Right lobe of liver (tissue), 6 donors: ENCODE measurements around the gene SERPINF2. TPM values are rescaled to one million over a fixed set of nuclear protein-coding genes. Genes with fewer than 3 reads are reported as not detected.

Experiments used
- ATAC-seq, 4 donors: fragments of 200-7000 bp; cut with Tn5 transposase; one replicate each; pipeline ENCODE4 v1.9.1; 2020; ENCODE audit warnings: mild to moderate bottlenecking in 4 of 4, moderate library complexity in 4 of 4
- DNase-seq, 3 donors: peaks; one replicate each; pipeline ENCODE4 v3.0.0-alpha.2; 2020
- H3K27ac ChIP-seq, 3 donors: fragments of 200-600 bp; one replicate each; pipeline ENCODE4 v1.8.0; 2022
- H3K27me3 ChIP-seq, 2 donors: fragments of 200-600 bp; one replicate each; pipeline ENCODE4 v1.8.0; 2022
- H3K36me3 ChIP-seq, 4 donors: fragments of 200-600 bp; sonication (generic) in 1 of 4; one replicate each; pipeline versions ENCODE4 v1.5.1 to v1.8.0; 2017 to 2022; ENCODE audit warnings: control low read depth in 1 of 4
- H3K4me1 ChIP-seq, 4 donors: fragments of 200-600 bp; sonication (generic) in 1 of 4; one replicate each; pipeline versions ENCODE4 v1.5.1 to v1.8.0; 2017 to 2022; ENCODE audit warnings: control low read depth in 1 of 4
- H3K4me3 ChIP-seq, 3 donors: fragments of 200-600 bp; one replicate each; pipeline ENCODE4 v1.8.0; 2022
- H3K9me3 ChIP-seq, 4 donors: fragments of 200-600 bp; sonication (generic) in 1 of 4; one replicate each; pipeline versions ENCODE4 v1.5.1 to v1.8.0; 2017 to 2022; ENCODE audit warnings: control low read depth in 1 of 4
- POLR2A ChIP-seq: fragments of 450-650 bp; IDR thresholded peaks from one replicate; pipeline ENCODE4 v1.6.1; 2017; ENCODE audit warnings: antibody characterized with exemption, mild to moderate bottlenecking
- WGBS: methylation state at CpG from one replicate; pipeline ENCODE4 v1.1.6; 2018; ENCODE audit warnings: low coverage, low lambda C conversion rate; ENCODE audit not compliant: insufficient coverage; ENCODE audit errors: missing lambda C conversion rate; 5-methylcytosine and 5-hydroxymethylcytosine counted together
- intact Hi-C, 2 donors: fragments of 100-400 bp; cut with DNase I; formaldehyde crosslinking; loops; one replicate each; pipeline versions ENCODE4 v1.11.2 to v1.14.1; 2022
- total RNA-seq, 6 experiments: library from RNA; depleted of rRNA in 2 of 6; stranded (reverse); fragments of >200 nt in 2 of 6; fragmentation: NEBNext Ultra II Directional in 3 of 6; extraction: Animal tissue kit (Norgen Biotek cat#: 25700) in 3 of 6; gene quantifications; one replicate each; pipeline versions ENCODE4 v1.1.0 to v1.2.4, GENCODE V29; 2016 to 2023
- TF ChIP-seq, protein P1 (sequence below), 4 donors: fragments of 200-600 bp in 3 of 4; fragments of 450-650 bp in 1 of 4; IDR thresholded peaks; one replicate each; pipeline versions ENCODE4 v1.5.1 to v1.8.0; 2016 to 2022; ENCODE audit warnings: antibody characterized with exemption in 4 of 4, mild to moderate bottlenecking in 2 of 4
- donor health status: DM: no; HTN: yes; CAD: no.
- donor health status: DM: no; HTN: no; CAD: no.
- donor health status: DM: no; HTN: no; CAD: no.
- donor health status: DM: no; HTN: yes; CAD: no.
- donor health status: DM: no; HTN: yes; CAD: no.

The SERPINF2 gene
- total RNA-seq, 6 experiments from 2014 or later, result 1,040 to 1,391 (median 1,137) TPM

DNA sequence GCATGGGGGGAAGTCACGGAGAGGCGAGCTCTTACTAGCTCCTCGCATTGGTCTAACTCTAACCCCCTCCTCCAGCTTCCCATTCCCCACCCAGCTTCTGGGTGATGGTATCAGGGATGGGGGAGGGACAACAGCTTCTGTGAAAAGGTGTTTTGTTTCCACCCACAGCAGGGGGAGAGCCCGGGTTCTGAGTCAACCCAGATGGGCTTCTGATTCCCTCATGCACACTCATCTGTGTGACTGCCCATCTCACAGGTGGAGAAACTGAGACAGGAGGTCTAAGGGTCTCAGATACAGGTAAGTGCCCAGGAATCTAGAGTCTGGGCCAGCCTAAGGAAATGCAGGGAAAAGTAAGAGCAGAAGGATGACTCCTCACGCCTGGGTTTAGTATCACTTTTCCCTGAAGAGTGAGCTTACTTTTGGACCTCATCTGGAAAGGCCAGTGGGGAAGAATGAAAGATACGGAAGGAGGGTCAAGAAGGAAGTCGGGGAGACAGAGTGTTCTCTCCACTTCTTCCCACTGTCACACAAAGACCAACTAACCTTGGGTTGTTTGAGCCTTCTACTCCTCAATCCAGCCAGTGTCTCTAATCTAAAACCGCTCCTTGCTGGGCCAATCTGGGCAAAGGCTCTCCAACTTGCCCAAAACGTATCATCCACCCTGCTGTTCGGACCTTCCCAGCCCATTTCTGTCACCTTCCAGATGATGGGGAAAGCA, 29.4 kb upstream of the SERPINF2 start:
- Histone ChIP-seq H3K27me3 (no peaks in the 10 kb centered on the region), H3K4me3 (peak overlapping the region in 2 of 3 donors; percentile 90 to 98), H3K27ac (peak overlapping the region; percentile 60 to 99 (median 98)), H3K9me3 (no peaks in the 10 kb centered on the region), H3K36me3 (peaks cover 0 to 28% (median 14%) of the 10 kb centered on the region in 4 donors), H3K4me1 (peaks cover 0 to 23% (median 11%) of the 10 kb centered on the region in 4 donors)
- 44% methylated on average over 9 of the region's 10 CpGs for WGBS
- intact Hi-C loops, result no loop called here
- DNase-seq (no peak), ATAC-seq (no peak)
- TF ChIP-seq POLR2A, result no peak
- TF ChIP-seq, protein P1, sequence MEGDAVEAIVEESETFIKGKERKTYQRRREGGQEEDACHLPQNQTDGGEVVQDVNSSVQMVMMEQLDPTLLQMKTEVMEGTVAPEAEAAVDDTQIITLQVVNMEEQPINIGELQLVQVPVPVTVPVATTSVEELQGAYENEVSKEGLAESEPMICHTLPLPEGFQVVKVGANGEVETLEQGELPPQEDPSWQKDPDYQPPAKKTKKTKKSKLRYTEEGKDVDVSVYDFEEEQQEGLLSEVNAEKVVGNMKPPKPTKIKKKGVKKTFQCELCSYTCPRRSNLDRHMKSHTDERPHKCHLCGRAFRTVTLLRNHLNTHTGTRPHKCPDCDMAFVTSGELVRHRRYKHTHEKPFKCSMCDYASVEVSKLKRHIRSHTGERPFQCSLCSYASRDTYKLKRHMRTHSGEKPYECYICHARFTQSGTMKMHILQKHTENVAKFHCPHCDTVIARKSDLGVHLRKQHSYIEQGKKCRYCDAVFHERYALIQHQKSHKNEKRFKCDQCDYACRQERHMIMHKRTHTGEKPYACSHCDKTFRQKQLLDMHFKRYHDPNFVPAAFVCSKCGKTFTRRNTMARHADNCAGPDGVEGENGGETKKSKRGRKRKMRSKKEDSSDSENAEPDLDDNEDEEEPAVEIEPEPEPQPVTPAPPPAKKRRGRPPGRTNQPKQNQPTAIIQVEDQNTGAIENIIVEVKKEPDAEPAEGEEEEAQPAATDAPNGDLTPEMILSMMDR (IDR thresholded peaks at IDR 0.05), result no peak

DNA sequence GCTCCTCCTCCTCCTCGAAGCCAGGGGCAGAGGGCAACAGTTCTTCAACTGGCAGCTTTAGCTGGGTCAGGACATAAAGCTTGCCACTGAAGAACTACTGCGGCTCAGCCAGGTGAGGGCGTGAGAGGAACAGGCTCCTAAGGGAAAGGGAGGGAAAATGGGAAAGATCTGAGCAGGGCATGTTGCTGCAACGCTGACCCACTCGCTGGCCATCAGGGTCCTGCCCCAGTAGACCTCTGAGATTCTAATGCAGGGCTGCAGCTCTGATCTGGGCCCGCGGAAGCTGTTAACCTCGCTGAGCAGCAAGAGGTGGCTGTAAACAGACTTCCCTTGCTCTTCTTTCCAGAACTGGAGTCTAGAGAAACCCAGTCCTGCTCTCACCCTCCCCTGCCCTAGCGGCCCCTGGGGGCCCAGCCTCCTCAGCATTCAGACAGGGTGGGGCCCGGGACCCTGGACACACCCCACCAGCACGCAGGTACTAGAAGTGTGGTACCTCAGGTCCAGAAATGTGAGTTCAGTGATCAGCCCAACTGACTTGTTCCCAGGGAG, 28.7 kb upstream of the SERPINF2 start:
- WGBS, result 5% methylated on average over 8 of the region's 11 CpGs
- H3K4me1 ChIP-seq, result peaks cover 0 to 29% (median 14%) of the 10 kb centered on the region in 4 donors
- intact Hi-C loops, result no loop called here
- TF ChIP-seq, protein P1 (IDR thresholded peaks at IDR 0.05), result peak; percentile 24 to 51 (median 43)
- no peak for TF ChIP-seq POLR2A
- peaks cover 0 to 28% (median 14%) of the 10 kb centered on the region in 4 donors for H3K36me3 ChIP-seq
- ATAC-seq, result no peak
- DNase-seq, result peak in 2 of 3 donors; percentile 32 to 66
- H3K27ac ChIP-seq, result peak overlapping the region; percentile 60 to 99 (median 98)
- no peaks in the 10 kb centered on the region for H3K27me3 ChIP-seq
- peak overlapping the region; percentile 87 to 98 (median 90) for H3K4me3 ChIP-seq
- H3K9me3 ChIP-seq, result no peaks in the 10 kb centered on the region

DNA sequence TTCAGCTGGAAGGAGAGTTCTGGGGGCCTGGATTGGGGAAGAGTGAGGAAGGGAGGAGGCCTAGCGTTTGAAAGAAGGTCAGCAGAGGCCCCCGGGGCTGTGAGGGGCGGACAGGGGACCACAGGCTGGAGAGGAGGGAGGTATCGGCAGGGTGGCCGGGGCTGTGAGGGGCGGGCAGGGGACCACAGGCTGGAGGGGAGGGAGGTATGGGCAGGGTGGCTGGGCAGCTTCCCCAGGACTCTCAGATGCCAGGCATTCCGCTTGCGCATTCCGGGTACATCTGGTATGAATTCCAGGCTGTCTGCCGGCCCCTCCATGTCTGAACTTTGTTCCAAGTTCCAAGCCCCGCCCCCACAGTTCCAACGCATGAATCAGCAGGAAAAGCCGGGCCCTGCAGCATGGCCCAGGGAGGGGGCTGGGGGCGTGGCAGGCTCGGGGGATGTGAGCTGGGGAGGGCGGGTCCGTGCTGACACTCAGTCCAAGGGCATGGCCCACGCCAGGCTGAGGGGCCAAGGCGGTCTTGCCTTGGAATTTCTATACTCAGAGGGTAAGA, 28.2 kb upstream of the SERPINF2 start:
- peaks cover 0 to 29% (median 13%) of the 10 kb centered on the region in 4 donors for H3K4me1 ChIP-seq
- DNase-seq (peak; percentile 97 to 99 (median 99)), ATAC-seq (peak; percentile 33 to 54 (median 47))
- H3K9me3 ChIP-seq, result no peaks in the 10 kb centered on the region
- peaks cover 0 to 28% (median 14%) of the 10 kb centered on the region in 4 donors for H3K36me3 ChIP-seq
- H3K4me3 ChIP-seq, result peak overlapping the region; percentile 87 to 98 (median 90)
- WGBS, result 10% methylated on average over 9 of the region's 19 CpGs
- TF ChIP-seq, protein P1 (IDR thresholded peaks at IDR 0.05), result no peak
- no peak for TF ChIP-seq POLR2A
- H3K27ac ChIP-seq, result peak overlapping the region; percentile 79 to 99 (median 98)
- intact Hi-C loops, result no loop called here
- H3K27me3 ChIP-seq, result no peaks in the 10 kb centered on the region

DNA sequence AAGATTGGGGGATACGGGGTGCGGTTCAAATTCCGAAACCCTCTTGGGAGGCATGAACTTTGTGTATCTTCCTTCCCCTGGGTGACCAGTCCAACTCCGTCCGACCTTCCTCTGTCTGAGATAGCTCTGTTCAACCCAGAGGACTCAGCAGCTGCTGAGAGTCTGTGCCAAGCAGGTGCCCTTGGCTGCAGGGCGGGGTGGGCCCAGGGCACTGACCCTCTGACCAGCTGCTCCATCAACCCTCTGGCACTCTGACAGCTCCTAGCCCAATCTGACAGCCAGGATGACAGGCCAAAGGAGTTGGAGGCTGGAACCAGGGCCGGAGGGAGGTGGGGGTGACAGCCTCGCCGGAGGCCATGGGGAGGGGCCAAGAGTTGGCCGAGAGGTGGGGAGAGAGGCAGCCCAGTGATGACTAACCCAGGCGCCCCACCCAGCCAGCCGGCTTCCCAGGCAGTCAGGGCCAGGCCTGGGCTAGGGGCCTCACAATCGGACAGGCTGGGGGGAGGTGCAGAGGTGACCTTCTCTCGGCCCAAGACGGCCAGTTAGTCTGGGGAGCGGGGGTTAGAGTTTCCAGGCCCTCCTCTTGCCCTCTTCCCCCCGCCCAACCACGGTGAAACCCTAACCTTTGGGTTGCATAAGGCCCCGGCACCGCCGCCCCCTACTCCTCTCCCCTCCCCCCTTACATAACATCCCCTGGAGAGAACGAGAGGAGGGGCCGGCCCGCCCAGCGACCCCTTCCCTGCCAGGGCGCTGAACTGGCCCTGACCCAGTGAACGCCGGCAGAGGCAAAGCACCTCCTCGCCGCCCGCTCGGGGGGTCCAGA, 27.5 kb upstream of the SERPINF2 start:
- peak; percentile 43 to 51 (median 46) for ATAC-seq
- TF ChIP-seq, protein P1 (IDR thresholded peaks at IDR 0.05), result no peak
- peak; percentile 74 for TF ChIP-seq POLR2A

More for the DNA sequence above, 27.5 kb upstream of the SERPINF2 start:
- peaks cover 0 to 28% (median 14%) of the 10 kb centered on the region in 4 donors for H3K36me3 ChIP-seq
- intact Hi-C loops, result no loop called here
- H3K27me3 ChIP-seq, result no peaks in the 10 kb centered on the region
- peak; percentile 92 to 97 (median 95) for DNase-seq
- H3K4me3 ChIP-seq, result peak overlapping the region; percentile 87 to 98 (median 90)
- 5% methylated on average over 15 of the region's 32 CpGs for WGBS
- peak overlapping the region; percentile 79 to 99 (median 98) for H3K27ac ChIP-seq
- no peaks in the 10 kb centered on the region for H3K9me3 ChIP-seq
- peaks cover 0 to 29% (median 13%) of the 10 kb centered on the region in 4 donors for H3K4me1 ChIP-seq
